HCT116 (cell line): ENCODE results near the gene PIP5KL1.

Experiments
- ATF3 ChIP-seq: IDR thresholded peaks from 2 replicates; pipeline ENCODE4 v1.6.1; 2012
- CBX3 ChIP-seq: IDR thresholded peaks from 2 replicates; pipeline ENCODE4 v1.6.1; 2012; ENCODE audit warnings: low read depth
- CEBPB ChIP-seq: IDR thresholded peaks from 2 replicates; pipeline ENCODE4 v1.6.1; 2012; ENCODE audit warnings: low read depth
- CTCF ChIP-seq, 3 experiments: fragments of 200-600 bp in 1 of 3; sonication (generic) in 1 of 3; IDR thresholded peaks in 2 of 3; conservative IDR thresholded peaks in 1 of 3; 2 replicates each; pipeline ENCODE4 v1.5.1; 2012 to 2017; ENCODE audit warnings: low read depth in 2 of 3, low read length in 2 of 3, antibody characterized with exemption in 1 of 3, borderline replicate concordance in 1 of 3, control low read depth in 1 of 3, mild to moderate bottlenecking in 1 of 3, mixed read lengths in 1 of 3, mixed run types in 1 of 3, moderate library complexity in 1 of 3; ENCODE audit not compliant: insufficient read depth in 1 of 3
- ELF1 ChIP-seq: IDR thresholded peaks from 2 replicates; pipeline ENCODE4 v1.6.1; 2012; ENCODE audit warnings: low read depth, borderline replicate concordance
- EZH2 ChIP-seq: fragments of 200-600 bp; sonication (generic); IDR thresholded peaks from 2 replicates; pipeline ENCODE4 v1.6.1; 2017; ENCODE audit warnings: antibody characterized with exemption, mixed run types
- MAX ChIP-seq: IDR thresholded peaks from 2 replicates; pipeline ENCODE4 v1.6.1; 2012
- POLR2A ChIP-seq: IDR thresholded peaks from 2 replicates; pipeline ENCODE4 v1.7.0; 2011; ENCODE audit warnings: borderline replicate concordance; ENCODE audit not compliant: insufficient read depth, insufficient read length; ENCODE audit errors: extremely low read depth
- RAD21 ChIP-seq: IDR thresholded peaks from 2 replicates; pipeline ENCODE4 v1.6.1; 2012; ENCODE audit warnings: low read depth, mild to moderate bottlenecking
- REST ChIP-seq: IDR thresholded peaks from 2 replicates; pipeline ENCODE4 v1.6.1; 2012; ENCODE audit warnings: low read depth
- YY1 ChIP-seq: IDR thresholded peaks from 2 replicates; pipeline ENCODE4 v1.6.1; 2011; ENCODE audit warnings: low read length, low read depth, moderate library complexity, mild to moderate bottlenecking; ENCODE audit not compliant: insufficient replicate concordance; ENCODE audit errors: extremely low read depth

GRCh38 chr9:127909839-127910273, 20.7 kb downstream of the PIP5KL1 start:
- TF ChIP-seq RAD21 (no peak), CBX3 (no peak), CTCF (IDR thresholded peaks at IDR 0.05 in 2 of 3, conservative IDR thresholded peaks at IDR 0.05 in 1 of 3; ENCODE audit: borderline replicate concordance in 1 of 3, insufficient read depth in 1 of 3, low read depth in 2 of 3, low read length in 2 of 3) (no peak), CEBPB (no peak), ELF1 (no peak), MAX (no peak), REST (no peak), EZH2 (no peak), ATF3 (no peak), POLR2A (no peak), YY1 (no peak)
